ENCODE measurements around the gene COL20A1.

COL20A1 gene

DNA sequence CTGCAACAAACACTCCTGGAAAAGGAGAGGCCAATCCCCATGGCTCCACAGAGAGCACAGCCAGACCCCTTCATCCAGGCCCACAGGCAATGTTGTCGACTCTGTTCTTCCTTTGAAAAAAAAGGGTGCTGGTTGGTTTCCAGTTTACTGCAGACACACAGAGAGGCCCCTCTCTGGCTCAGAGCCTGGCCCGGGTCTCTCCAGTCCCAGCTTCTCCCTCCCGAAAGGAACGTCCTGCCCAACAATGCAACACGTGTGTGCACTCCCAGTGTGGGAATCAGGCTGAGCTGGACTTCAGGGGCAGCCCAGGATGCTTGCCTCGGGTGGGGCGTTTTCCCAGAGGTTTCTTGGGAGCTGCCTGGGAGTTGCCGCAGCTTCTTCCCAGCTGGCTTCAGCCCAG lies 34.2 kb upstream of the COL20A1 start:
- no peak for DNase-seq (ENCODE audit: low read depth)
- H3K4me3 ChIP-seq (ENCODE audit: low read depth, low read length), result no peak overlapping the region
- TF ChIP-seq MYC (IDR thresholded peaks at IDR 0.05; ENCODE audit: low read depth, low read length), result no peak
- TF ChIP-seq, protein P1, sequence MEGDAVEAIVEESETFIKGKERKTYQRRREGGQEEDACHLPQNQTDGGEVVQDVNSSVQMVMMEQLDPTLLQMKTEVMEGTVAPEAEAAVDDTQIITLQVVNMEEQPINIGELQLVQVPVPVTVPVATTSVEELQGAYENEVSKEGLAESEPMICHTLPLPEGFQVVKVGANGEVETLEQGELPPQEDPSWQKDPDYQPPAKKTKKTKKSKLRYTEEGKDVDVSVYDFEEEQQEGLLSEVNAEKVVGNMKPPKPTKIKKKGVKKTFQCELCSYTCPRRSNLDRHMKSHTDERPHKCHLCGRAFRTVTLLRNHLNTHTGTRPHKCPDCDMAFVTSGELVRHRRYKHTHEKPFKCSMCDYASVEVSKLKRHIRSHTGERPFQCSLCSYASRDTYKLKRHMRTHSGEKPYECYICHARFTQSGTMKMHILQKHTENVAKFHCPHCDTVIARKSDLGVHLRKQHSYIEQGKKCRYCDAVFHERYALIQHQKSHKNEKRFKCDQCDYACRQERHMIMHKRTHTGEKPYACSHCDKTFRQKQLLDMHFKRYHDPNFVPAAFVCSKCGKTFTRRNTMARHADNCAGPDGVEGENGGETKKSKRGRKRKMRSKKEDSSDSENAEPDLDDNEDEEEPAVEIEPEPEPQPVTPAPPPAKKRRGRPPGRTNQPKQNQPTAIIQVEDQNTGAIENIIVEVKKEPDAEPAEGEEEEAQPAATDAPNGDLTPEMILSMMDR (IDR thresholded peaks at IDR 0.05; ENCODE audit: low read depth, low read length), result no peak
- TF ChIP-seq, protein P2, sequence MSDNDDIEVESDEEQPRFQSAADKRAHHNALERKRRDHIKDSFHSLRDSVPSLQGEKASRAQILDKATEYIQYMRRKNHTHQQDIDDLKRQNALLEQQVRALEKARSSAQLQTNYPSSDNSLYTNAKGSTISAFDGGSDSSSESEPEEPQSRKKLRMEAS (IDR thresholded peaks at IDR 0.05; ENCODE audit: low read depth, low read length), result no peak
- TF ChIP-seq POLR2A (IDR thresholded peaks at IDR 0.05; ENCODE audit: extremely low read depth, insufficient read length), result no peak

DNA sequence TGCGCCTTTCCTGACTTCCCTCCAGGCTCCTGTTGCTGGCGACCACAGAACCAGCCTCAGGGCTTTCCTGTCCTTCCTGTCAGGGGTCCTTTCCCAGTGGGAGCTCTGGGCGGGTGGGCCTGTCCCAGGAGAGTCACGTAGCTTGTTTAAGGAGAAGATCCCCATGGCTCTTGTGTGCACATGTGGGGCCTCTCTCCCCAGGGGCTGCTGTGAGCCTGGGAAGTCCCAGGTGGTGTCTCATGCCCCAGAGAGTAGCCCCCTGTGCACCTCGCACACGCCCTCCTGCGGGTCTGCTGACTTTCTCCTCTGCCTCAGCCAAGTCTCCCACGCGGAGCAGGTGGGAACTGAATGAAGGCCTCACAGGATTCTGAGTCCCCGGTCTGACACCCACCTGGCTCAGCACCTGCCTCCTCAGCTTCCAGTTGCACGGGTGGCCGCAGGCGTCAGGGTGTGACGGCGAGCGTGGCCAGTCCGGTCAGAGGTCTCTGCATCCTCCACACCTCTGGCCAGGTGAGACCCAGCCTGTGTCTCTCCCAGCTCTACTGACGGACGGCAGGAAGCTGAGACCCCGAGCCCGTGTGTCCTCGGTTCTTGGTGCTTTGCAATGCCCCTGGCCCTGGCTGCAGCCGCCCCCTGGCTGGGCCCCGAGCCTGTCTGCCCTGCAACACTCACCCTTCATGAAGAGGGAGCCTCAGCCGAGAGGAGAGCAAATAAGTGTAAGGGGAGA lies 33.1 kb upstream of the COL20A1 start:
- no peak for DNase-seq (ENCODE audit: low read depth)
- no peak for TF ChIP-seq POLR2A (IDR thresholded peaks at IDR 0.05; ENCODE audit: extremely low read depth, insufficient read length)
- TF ChIP-seq, protein P2 (IDR thresholded peaks at IDR 0.05; ENCODE audit: low read depth, low read length), result no peak
- TF ChIP-seq MYC (IDR thresholded peaks at IDR 0.05; ENCODE audit: low read depth, low read length), result no peak
- TF ChIP-seq, protein P1 (IDR thresholded peaks at IDR 0.05; ENCODE audit: low read depth, low read length), result no peak
- no peak overlapping the region for H3K4me3 ChIP-seq (ENCODE audit: low read depth, low read length)

DNA sequence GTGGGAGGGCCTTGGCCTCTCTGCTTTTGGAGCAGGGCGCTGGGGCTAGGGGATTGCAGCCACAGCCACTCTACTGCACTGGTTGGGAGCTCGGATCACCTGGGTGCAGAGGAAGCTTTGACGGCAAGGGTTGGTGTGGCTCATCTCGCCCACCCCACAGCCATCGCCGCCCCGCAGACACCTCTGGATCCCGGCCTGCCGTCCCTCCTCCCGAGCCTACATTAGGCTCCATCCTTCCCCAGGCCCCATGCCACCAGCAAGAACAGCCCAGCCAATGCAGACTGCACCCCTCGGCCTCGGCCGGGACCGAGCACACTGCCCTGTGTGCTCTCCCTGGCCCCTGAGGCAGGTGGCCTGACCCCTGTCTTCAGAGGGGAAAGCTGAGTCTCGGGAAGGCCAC lies 32.5 kb upstream of the COL20A1 start:
- no peak overlapping the region for H3K4me3 ChIP-seq (ENCODE audit: low read depth, low read length)
- no peak for DNase-seq (ENCODE audit: low read depth)
- TF ChIP-seq POLR2A (IDR thresholded peaks at IDR 0.05; ENCODE audit: extremely low read depth, insufficient read length), result no peak
- TF ChIP-seq, protein P1 (IDR thresholded peaks at IDR 0.05; ENCODE audit: low read depth, low read length), result no peak
- no peak for TF ChIP-seq MYC (IDR thresholded peaks at IDR 0.05; ENCODE audit: low read depth, low read length)
- TF ChIP-seq, protein P2 (IDR thresholded peaks at IDR 0.05; ENCODE audit: low read depth, low read length), result no peak

DNA sequence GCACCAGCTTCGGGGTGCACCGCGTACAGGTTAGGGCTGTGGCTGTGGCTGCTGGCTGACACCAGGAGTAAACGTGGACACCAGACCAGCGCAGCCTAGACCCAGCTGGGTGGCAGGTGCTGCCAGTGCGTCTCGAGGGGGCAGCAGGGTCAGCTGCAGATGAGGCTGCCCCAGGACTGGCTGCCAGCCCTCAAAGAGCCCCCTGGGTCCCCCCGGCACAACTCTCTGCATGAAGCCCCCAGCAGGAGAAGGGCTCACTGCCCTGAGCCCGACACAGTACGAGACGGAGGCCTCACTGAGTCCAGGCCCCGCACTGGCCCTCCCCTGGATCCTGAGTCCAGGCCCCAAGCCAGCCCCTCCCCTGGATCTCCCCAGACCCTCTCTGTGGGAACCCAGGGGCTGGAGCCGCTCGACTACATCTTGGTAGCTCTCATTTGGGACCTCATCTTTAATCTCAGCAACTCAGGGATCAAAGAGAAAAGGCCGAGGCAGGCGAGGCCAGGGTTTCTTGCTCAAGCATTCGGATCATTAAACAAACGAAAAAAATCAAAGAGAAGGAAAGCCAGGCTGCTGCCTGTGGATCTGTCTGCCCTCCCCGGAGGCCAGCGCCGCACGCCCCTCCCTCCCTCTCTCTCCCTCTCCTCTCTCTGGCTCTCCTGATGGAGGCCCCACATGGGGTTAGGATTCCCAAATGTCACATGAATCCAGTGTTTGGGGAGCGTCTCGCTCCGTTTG lies 31.8 kb upstream of the COL20A1 start:
- DNase-seq (ENCODE audit: low read depth), result no peak
- TF ChIP-seq, protein P2 (IDR thresholded peaks at IDR 0.05; ENCODE audit: low read depth, low read length), result no peak
- no peak for TF ChIP-seq MYC (IDR thresholded peaks at IDR 0.05; ENCODE audit: low read depth, low read length)
- no peak for TF ChIP-seq POLR2A (IDR thresholded peaks at IDR 0.05; ENCODE audit: extremely low read depth, insufficient read length)
- TF ChIP-seq, protein P1 (IDR thresholded peaks at IDR 0.05; ENCODE audit: low read depth, low read length), result no peak
- no peak overlapping the region for H3K4me3 ChIP-seq (ENCODE audit: low read depth, low read length)

DNA sequence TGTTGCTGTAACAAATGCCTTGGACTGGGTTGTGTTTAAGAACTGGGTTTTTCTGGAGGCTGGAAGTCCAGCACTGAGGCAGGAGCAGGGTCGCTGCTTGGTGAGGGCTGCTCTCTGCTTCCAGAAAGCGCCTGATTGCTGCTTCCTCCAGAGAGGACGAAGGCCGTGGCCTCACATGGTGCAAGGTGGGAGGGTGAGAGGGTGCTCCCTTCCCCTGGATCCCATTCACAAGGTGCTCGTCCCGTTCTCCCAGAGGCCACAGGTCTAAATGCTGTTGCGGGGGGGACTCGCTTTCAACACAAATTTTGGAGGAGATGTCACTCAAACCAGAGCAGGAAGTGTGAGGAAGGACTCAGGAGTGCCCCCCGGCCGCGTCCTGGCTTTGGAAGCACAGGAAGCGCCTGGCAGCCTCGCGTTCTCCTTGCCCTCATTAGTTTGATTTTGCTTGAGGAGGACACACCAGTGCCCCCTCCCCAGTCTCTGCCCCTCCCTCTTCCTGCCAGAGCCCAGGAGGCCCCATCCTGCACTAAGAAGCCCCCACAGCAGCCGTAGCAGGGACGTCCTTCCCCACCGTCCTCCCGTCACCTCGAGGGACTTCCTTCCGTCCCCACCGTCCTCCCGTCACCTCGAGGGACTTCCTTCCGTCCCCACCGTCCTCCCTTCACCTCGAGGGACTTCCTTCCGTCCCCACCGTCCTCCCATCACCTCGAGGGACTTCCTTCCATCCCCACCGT lies 31.0 kb upstream of the COL20A1 start:
- no peak for TF ChIP-seq MYC (IDR thresholded peaks at IDR 0.05; ENCODE audit: low read depth, low read length)
- TF ChIP-seq, protein P2 (IDR thresholded peaks at IDR 0.05; ENCODE audit: low read depth, low read length), result no peak
- TF ChIP-seq, protein P1 (IDR thresholded peaks at IDR 0.05; ENCODE audit: low read depth, low read length), result no peak
- no peak overlapping the region for H3K4me3 ChIP-seq (ENCODE audit: low read depth, low read length)
- DNase-seq (ENCODE audit: low read depth), result no peak

All from NB4 (cell line).